Measurements from ENCODE around the gene SNCB.
A peak's percentile ranks its signal among the peaks of the same experiment; 100 is the strongest.
"Not testable (repeated sequence)": the region's sequence is repeated elsewhere in the genome, so short reads cannot be mapped to it uniquely, and the experiment has no call there.

SNCB gene

DNA sequence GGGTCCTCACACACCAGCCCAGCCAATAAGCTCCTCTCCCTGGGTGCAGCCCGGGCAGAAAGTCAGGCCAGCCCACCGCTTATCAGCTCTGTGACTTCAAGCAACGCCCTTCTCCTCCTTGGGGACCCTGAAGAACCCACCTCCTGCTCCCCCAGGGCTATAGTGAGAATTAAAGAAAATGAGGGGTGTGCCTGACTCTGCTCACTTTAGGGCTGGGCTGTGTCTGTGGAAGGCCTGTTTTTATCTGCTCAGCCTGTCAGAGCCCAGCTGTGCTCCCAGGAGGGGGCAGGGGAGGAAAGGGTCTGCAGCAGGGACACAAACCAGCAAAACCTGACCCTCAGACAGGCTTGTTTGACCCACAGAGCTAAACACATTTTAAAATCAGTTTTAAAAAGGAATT, 24.3 kb downstream of the SNCB start:
- TF ChIP-seq, protein P1, sequence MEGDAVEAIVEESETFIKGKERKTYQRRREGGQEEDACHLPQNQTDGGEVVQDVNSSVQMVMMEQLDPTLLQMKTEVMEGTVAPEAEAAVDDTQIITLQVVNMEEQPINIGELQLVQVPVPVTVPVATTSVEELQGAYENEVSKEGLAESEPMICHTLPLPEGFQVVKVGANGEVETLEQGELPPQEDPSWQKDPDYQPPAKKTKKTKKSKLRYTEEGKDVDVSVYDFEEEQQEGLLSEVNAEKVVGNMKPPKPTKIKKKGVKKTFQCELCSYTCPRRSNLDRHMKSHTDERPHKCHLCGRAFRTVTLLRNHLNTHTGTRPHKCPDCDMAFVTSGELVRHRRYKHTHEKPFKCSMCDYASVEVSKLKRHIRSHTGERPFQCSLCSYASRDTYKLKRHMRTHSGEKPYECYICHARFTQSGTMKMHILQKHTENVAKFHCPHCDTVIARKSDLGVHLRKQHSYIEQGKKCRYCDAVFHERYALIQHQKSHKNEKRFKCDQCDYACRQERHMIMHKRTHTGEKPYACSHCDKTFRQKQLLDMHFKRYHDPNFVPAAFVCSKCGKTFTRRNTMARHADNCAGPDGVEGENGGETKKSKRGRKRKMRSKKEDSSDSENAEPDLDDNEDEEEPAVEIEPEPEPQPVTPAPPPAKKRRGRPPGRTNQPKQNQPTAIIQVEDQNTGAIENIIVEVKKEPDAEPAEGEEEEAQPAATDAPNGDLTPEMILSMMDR (IDR thresholded peaks at IDR 0.05; ENCODE audit: poor library complexity, severe bottlenecking) = no peak
- Histone ChIP-seq H3K4me1 (ENCODE audit: insufficient read depth, poor library complexity, severe bottlenecking) (no peaks in the 10 kb centered on the region), H3K36me3 (ENCODE audit: low read depth) (no peaks in the 10 kb centered on the region), H3K9me3 (ENCODE audit: severe bottlenecking) (no peaks in the 10 kb centered on the region), H3K27me3 (ENCODE audit: insufficient read depth, poor library complexity, severe bottlenecking) (peaks cover 3% of the 10 kb centered on the region), H3K27ac (ENCODE audit: poor library complexity, severe bottlenecking) (no peak overlapping the region), H3K4me3 (ENCODE audit: severe bottlenecking) (no peak overlapping the region)
- ATAC-seq (ENCODE audit: low read depth) (no peak), DNase-seq (ENCODE audit: low spot score) (no peak)

DNA sequence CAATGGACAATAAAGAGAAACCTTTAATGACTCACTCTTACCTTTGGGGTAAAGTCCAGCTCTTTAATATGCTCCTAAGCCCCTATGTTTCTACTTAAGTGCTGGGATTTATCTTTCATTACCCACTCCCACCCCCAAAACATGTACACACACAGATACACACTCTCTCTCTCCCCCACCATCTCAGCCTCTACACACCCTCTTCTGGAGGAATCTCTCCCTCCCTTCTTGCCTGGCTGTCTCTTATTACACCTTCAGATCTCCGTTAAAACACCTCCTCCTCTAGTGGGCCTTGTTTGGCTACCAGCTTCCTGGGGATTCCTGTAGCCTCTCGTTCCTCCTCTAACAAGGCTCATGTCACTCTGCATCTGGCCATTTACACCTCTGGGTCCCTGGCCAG, 27.2 kb downstream of the SNCB start:
- TF ChIP-seq, protein P1 (IDR thresholded peaks at IDR 0.05; ENCODE audit: poor library complexity, severe bottlenecking) = no peak
- H3K9me3 ChIP-seq (ENCODE audit: severe bottlenecking) = no peaks in the 10 kb centered on the region
- no peaks in the 10 kb centered on the region for H3K4me1 ChIP-seq (ENCODE audit: insufficient read depth, poor library complexity, severe bottlenecking)
- no peak overlapping the region for H3K27ac ChIP-seq (ENCODE audit: poor library complexity, severe bottlenecking)
- no peak overlapping the region for H3K4me3 ChIP-seq (ENCODE audit: severe bottlenecking)
- H3K27me3 ChIP-seq (ENCODE audit: insufficient read depth, poor library complexity, severe bottlenecking) = no peaks in the 10 kb centered on the region
- DNase-seq (ENCODE audit: low spot score) (no peak), ATAC-seq (ENCODE audit: low read depth) (no peak)
- no peaks in the 10 kb centered on the region for H3K36me3 ChIP-seq (ENCODE audit: low read depth)

DNA sequence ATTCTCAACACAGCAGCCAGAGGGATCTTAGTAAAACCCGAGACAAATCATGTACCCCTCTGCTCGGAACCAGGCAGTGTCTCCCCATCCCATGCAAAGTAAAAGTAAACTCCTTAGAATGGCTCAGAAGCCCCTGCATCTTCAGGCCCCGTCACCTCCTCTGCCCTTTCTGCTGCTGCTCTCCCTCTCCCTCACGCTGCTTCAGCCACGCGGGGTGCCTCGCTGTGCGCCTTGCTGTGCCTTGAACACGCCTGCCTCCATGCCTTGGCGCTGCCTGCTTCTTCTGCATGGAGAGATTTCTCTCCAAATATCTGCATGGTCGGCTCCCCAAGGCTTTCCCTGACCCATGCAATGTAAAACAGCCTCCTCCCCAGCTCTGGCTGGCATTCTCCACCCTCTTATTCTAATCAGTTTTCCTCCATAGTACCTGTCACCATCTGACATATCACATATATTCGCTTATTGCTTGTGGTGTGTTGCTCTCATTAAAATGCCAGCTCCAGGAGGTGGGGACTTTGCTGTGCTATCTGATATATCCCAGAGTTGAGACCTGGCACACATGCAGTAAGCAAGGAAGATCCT, 28.3 kb downstream of the SNCB start:
- ATAC-seq (ENCODE audit: low read depth) (no peak), DNase-seq (ENCODE audit: low spot score) (no peak)
- TF ChIP-seq, protein P1 (IDR thresholded peaks at IDR 0.05; ENCODE audit: poor library complexity, severe bottlenecking) = no peak
- H3K4me1 ChIP-seq (ENCODE audit: insufficient read depth, poor library complexity, severe bottlenecking) = no peaks in the 10 kb centered on the region
- H3K4me3 ChIP-seq (ENCODE audit: severe bottlenecking) = no peak overlapping the region
- H3K27ac ChIP-seq (ENCODE audit: poor library complexity, severe bottlenecking) = no peak overlapping the region
- H3K36me3 ChIP-seq (ENCODE audit: low read depth) = no peaks in the 10 kb centered on the region
- H3K9me3 ChIP-seq (ENCODE audit: severe bottlenecking) = no peaks in the 10 kb centered on the region
- no peaks in the 10 kb centered on the region for H3K27me3 ChIP-seq (ENCODE audit: insufficient read depth, poor library complexity, severe bottlenecking)

GRCh38 chr5:176599749-176600430, 30.4 kb downstream of the SNCB start:
- not testable (repeated sequence) for H3K4me3 ChIP-seq (ENCODE audit: severe bottlenecking); H3K9me3 ChIP-seq (ENCODE audit: severe bottlenecking)
- DNase-seq (ENCODE audit: low spot score) = peak; percentile 67

GRCh38 chr5:176597417-176598389, 32.6 kb downstream of the SNCB start:
- no peaks in the 10 kb centered on the region for H3K4me1 ChIP-seq (ENCODE audit: insufficient read depth, poor library complexity, severe bottlenecking)
- H3K4me3 ChIP-seq (ENCODE audit: severe bottlenecking) = no peak overlapping the region
- H3K9me3 ChIP-seq (ENCODE audit: severe bottlenecking) = no peaks in the 10 kb centered on the region
- no peak overlapping the region for H3K27ac ChIP-seq (ENCODE audit: poor library complexity, severe bottlenecking)
- H3K36me3 ChIP-seq (ENCODE audit: low read depth) = no peaks in the 10 kb centered on the region
- no peak for ATAC-seq (ENCODE audit: low read depth)
- H3K27me3 ChIP-seq (ENCODE audit: insufficient read depth, poor library complexity, severe bottlenecking) = no peaks in the 10 kb centered on the region
- TF ChIP-seq, protein P1 (IDR thresholded peaks at IDR 0.05; ENCODE audit: poor library complexity, severe bottlenecking) = no peak
- peak; percentile 68 for DNase-seq (ENCODE audit: low spot score)

More at GRCh38 chr5:176599749-176600430, 30.4 kb downstream of the SNCB start:
- H3K27ac ChIP-seq (ENCODE audit: poor library complexity, severe bottlenecking); ATAC-seq (ENCODE audit: low read depth); H3K36me3 ChIP-seq (ENCODE audit: low read depth); H3K4me1 ChIP-seq (ENCODE audit: insufficient read depth, poor library complexity, severe bottlenecking); H3K27me3 ChIP-seq (ENCODE audit: insufficient read depth, poor library complexity, severe bottlenecking): not testable (repeated sequence)

Data from RWPE2 (cell line).